Mammary epithelial cell (primary cell): Measurements from ENCODE around the gene BARX1.

Source experiments
- EZH2 ChIP-seq: IDR thresholded peaks from 2 replicates; pipeline ENCODE4 v1.6.1; 2012; ENCODE audit warnings: low read length, inconsistent platforms, borderline replicate concordance
- TF ChIP-seq, protein P1 (sequence below), 2 donors: IDR thresholded peaks in 1 of 2; conservative IDR thresholded peaks in 1 of 2; 2 replicates each; pipeline ENCODE4 v1.5.1; 2011 to 2012; ENCODE audit warnings: inconsistent platforms in 2 of 2, low read length in 2 of 2, mild to moderate bottlenecking in 2 of 2, control low read depth in 1 of 2, low read depth in 1 of 2; ENCODE audit not compliant: insufficient read depth in 1 of 2; ENCODE audit errors: extremely low read depth in 1 of 2

DNA sequence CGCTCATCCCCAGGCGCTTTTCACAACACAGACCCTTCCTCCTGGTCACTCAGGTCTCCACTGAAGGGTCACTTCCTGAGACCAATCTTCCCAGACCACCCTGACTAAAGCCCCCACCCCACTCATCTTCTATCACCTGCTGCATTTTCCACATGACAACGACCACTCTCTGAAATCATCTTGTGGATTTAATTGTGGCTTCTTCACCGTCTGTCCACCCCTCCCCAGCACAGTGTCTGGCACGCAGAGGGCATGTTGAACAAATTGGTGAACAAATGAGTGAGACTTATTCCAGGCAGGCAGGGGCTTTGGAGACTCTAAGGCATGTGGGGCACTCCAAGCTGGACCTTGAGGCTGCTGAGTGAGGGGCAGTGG lies 8.8 kb downstream of the BARX1 start:
- TF ChIP-seq, protein P1, sequence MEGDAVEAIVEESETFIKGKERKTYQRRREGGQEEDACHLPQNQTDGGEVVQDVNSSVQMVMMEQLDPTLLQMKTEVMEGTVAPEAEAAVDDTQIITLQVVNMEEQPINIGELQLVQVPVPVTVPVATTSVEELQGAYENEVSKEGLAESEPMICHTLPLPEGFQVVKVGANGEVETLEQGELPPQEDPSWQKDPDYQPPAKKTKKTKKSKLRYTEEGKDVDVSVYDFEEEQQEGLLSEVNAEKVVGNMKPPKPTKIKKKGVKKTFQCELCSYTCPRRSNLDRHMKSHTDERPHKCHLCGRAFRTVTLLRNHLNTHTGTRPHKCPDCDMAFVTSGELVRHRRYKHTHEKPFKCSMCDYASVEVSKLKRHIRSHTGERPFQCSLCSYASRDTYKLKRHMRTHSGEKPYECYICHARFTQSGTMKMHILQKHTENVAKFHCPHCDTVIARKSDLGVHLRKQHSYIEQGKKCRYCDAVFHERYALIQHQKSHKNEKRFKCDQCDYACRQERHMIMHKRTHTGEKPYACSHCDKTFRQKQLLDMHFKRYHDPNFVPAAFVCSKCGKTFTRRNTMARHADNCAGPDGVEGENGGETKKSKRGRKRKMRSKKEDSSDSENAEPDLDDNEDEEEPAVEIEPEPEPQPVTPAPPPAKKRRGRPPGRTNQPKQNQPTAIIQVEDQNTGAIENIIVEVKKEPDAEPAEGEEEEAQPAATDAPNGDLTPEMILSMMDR (conservative IDR thresholded peaks at IDR 0.05 in 1 of 2, IDR thresholded peaks at IDR 0.05 in 1 of 2; ENCODE audit: extremely low read depth in 1 of 2, insufficient read depth in 1 of 2, low read depth in 1 of 2, low read length in 2 of 2) = no peak
- peak; percentile 91 for TF ChIP-seq EZH2
